A549 treated with CpdA at 1 μM for 4 hours (cell line): Measurements from ENCODE around the gene TRMT1L. TPM values are rescaled to one million over a fixed set of nuclear protein-coding genes. Genes with fewer than 3 reads are reported as not detected.

Source experiments
- total RNA-seq: library from RNA; stranded (reverse); fragments of 200-300 nt; extraction: Qiagen RNA extraction; gene quantifications from 5 replicates; pipeline ENCODE4 v1.2.3, GENCODE V29; 2022; ENCODE audit warnings: low read depth

Gene TRMT1L
- 13.2 to 16.7 TPM (median 15.2 TPM) in 5 replicates for total RNA-seq

DNA sequence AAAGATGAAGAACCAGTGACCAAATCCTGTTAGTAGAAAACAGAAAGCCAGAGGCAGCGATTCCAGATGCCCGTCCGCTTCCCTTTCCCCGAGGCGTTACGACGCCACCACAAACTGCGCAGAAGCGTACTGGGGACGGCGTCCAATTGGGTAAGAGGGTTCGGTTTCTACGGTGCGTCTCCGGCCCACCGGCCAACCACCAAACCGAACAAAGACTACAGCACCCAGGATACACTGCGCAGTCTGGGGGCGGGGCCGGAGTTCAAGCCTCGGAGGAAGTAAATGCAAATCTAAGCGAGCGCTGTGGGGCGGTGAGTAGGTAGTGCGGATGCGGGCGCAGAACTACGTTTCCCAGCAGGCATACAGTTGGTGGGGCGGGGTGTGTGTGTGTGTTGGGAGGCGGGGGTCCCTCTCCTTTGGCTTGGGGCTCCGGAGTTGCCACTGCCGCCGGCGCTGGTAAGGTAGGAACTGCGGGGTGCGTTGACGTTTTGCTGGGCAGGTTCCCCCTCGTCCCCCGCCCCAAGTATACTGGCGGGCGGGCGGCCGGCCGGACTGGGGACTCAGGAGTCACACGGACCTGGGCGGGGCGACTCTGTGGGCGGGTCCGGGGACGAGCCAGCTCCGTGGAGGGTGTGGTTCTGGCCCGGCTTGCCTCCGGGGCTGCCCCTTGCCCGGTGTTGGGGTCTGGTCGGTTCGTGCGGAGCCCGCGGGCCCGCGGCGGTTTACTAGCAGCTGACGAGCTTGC lies at the start of gene TRMT1L, which contains the start of gene SWT1:
TSS of gene TRMT1L (minus strand) at position 100 of the 745 bp plus-strand sequence. CDS start 241 bp downstream, outside the sequence.
TSS of gene SWT1 (plus strand) at position 314 of the 745 bp plus-strand sequence. CDS start 3,675 bp downstream, outside the sequence.

Other genes starting within 250 kb of the TRMT1L start
- 0.83 to 1.5 TPM (median 0.89 TPM) in 5 replicates for gene NIBAN1, start 182.4 kb downstream of the TRMT1L start, total RNA-seq
- gene RNF2, start 111.4 kb downstream of the TRMT1L start, total RNA-seq: 14.6 to 25.6 TPM (median 19.2 TPM) in 5 replicates
- gene SWT1, start 214 bp upstream of the TRMT1L start, total RNA-seq: 1.1 to 2.6 TPM (median 1.5 TPM) in 5 replicates
- gene IVNS1ABP, start 160.3 kb upstream of the TRMT1L start, total RNA-seq: 23.0 to 29.4 TPM (median 25.5 TPM) in 5 replicates